ENCODE data around the gene BORCS5.

- TF ChIP-seq CTCF (IDR thresholded peaks at IDR 0.05) (no peak), POLR2A (IDR thresholded peaks at IDR 0.05) (no peak)
Observed at GRCh38 chr12:12336511-12336910, 20.4 kb upstream of the BORCS5 start.

Data from testis (tissue), 2 donors.